ENCODE measurements around the gene TTLL6.

DNA sequence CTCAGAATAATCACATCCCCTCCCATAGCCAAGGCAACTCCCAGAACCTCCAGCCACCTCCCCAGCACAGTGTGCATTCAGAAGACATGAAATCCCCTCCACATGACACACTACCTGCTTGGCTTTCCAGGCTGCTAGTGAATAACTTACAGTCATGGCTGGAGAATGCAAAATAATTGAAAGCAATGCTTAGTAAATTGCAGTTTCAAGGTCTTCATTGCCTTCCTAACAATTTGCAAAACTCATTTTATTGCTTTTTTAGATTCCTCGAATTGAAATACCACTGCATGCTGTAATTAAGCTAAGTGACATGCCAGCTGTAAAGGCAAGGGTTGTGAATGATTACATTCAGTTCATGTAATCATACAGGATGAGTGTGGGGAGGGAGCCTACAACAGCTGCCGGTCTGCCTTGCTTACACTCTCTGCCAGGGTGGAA, 59.5 kb downstream of the TTLL6 start:
- TF ChIP-seq, protein P1, sequence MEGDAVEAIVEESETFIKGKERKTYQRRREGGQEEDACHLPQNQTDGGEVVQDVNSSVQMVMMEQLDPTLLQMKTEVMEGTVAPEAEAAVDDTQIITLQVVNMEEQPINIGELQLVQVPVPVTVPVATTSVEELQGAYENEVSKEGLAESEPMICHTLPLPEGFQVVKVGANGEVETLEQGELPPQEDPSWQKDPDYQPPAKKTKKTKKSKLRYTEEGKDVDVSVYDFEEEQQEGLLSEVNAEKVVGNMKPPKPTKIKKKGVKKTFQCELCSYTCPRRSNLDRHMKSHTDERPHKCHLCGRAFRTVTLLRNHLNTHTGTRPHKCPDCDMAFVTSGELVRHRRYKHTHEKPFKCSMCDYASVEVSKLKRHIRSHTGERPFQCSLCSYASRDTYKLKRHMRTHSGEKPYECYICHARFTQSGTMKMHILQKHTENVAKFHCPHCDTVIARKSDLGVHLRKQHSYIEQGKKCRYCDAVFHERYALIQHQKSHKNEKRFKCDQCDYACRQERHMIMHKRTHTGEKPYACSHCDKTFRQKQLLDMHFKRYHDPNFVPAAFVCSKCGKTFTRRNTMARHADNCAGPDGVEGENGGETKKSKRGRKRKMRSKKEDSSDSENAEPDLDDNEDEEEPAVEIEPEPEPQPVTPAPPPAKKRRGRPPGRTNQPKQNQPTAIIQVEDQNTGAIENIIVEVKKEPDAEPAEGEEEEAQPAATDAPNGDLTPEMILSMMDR (IDR thresholded peaks at IDR 0.05), result no peak
- TF ChIP-seq POLR2A (IDR thresholded peaks at IDR 0.05), result no peak
